ENCODE data around the gene CEP41. TPM values are rescaled to one million over a fixed set of nuclear protein-coding genes. Genes with fewer than 3 reads are reported as not detected.
A peak's percentile ranks its signal among the peaks of the same experiment; 100 is the strongest.

Gene CEP41
- total RNA-seq, 1 experiment from 2014 or later, result 13.1 TPM

- peak; percentile 40 for DNase-seq
- Histone ChIP-seq H3K9me3 (no peaks in the 10 kb centered on the region), H3K4me3 (peak overlapping the region; percentile 23), H3K36me3 (no peaks in the 10 kb centered on the region; the same call in 1 of the 2 replicates), H3K27me3 (no peaks in the 10 kb centered on the region)
Measured at GRCh38 chr7:130430841-130431666, 9.8 kb downstream of the CEP41 start.

GRCh38 chr7:130430115-130430514 is 10.7 kb downstream of the CEP41 start:
- no peaks in the 10 kb centered on the region for H3K9me3 ChIP-seq
- no peaks in the 10 kb centered on the region for H3K27me3 ChIP-seq
- no peak for DNase-seq
- H3K36me3 ChIP-seq, result no peaks in the 10 kb centered on the region; the same call in 1 of the 2 replicates
- no peak overlapping the region; the same call in 1 of the 2 replicates for H3K4me3 ChIP-seq

GRCh38 chr7:130429019-130429418 is 11.8 kb downstream of the CEP41 start:
- no peak overlapping the region for H3K4me3 ChIP-seq
- no peak for DNase-seq
- no peaks in the 10 kb centered on the region for H3K27me3 ChIP-seq
- H3K9me3 ChIP-seq, result no peaks in the 10 kb centered on the region
- H3K36me3 ChIP-seq, result no peaks in the 10 kb centered on the region; the same call in 1 of the 2 replicates

- H3K4me3 ChIP-seq, result no peak overlapping the region
- H3K9me3 ChIP-seq, result no peaks in the 10 kb centered on the region
- H3K36me3 ChIP-seq, result no peaks in the 10 kb centered on the region; the same call in 1 of the 2 replicates
- DNase-seq, result no peak
- no peaks in the 10 kb centered on the region for H3K27me3 ChIP-seq
Measured at GRCh38 chr7:130426564-130426963, 14.3 kb downstream of the CEP41 start.

GRCh38 chr7:130425796-130426195 is 15.0 kb downstream of the CEP41 start:
- no peaks in the 10 kb centered on the region for H3K9me3 ChIP-seq
- H3K27me3 ChIP-seq, result no peaks in the 10 kb centered on the region
- peaks cover 3% of the 10 kb centered on the region for H3K36me3 ChIP-seq
- DNase-seq, result no peak
- H3K4me3 ChIP-seq, result no peak overlapping the region

- no peak for DNase-seq
- Histone ChIP-seq H3K9me3 (no peaks in the 10 kb centered on the region), H3K36me3 (peaks cover 3% of the 10 kb centered on the region), H3K4me3 (no peak overlapping the region), H3K27me3 (no peaks in the 10 kb centered on the region)
Measured at GRCh38 chr7:130423501-130424037, 17.2 kb downstream of the CEP41 start.

GRCh38 chr7:130421684-130422083 is 19.1 kb downstream of the CEP41 start:
- Histone ChIP-seq H3K27me3 (no peaks in the 10 kb centered on the region), H3K4me3 (no peak overlapping the region), H3K9me3 (no peaks in the 10 kb centered on the region), H3K36me3 (peaks cover 3% of the 10 kb centered on the region)
- peak; percentile 29 for DNase-seq

- Histone ChIP-seq H3K27me3 (no peaks in the 10 kb centered on the region), H3K9me3 (no peaks in the 10 kb centered on the region), H3K4me3 (no peak overlapping the region), H3K36me3 (peaks cover 3% of the 10 kb centered on the region)
- DNase-seq, result no peak
Measured at GRCh38 chr7:130420943-130421578, 19.8 kb downstream of the CEP41 start.

- no peaks in the 10 kb centered on the region for H3K27me3 ChIP-seq
- no peak for DNase-seq
- no peaks in the 10 kb centered on the region for H3K9me3 ChIP-seq
Measured at GRCh38 chr7:130419658-130420057, 21.2 kb downstream of the CEP41 start.

GRCh38 chr7:130418306-130418705 is 22.5 kb downstream of the CEP41 start:
- Histone ChIP-seq H3K9me3 (no peaks in the 10 kb centered on the region), H3K36me3 (peaks cover 3% of the 10 kb centered on the region), H3K27me3 (no peaks in the 10 kb centered on the region), H3K4me3 (no peak overlapping the region)
- no peak for DNase-seq

More at GRCh38 chr7:130419658-130420057, 21.2 kb downstream of the CEP41 start:
- peaks cover 3% of the 10 kb centered on the region for H3K36me3 ChIP-seq
- H3K4me3 ChIP-seq, result no peak overlapping the region

GRCh38 chr7:130417213-130417612 is 23.6 kb downstream of the CEP41 start:
- H3K9me3 ChIP-seq, result no peaks in the 10 kb centered on the region
- H3K4me3 ChIP-seq, result no peak overlapping the region
- no peak for DNase-seq
- no peaks in the 10 kb centered on the region for H3K27me3 ChIP-seq
- peaks cover 3% of the 10 kb centered on the region for H3K36me3 ChIP-seq

GRCh38 chr7:130415006-130415405 is 25.8 kb downstream of the CEP41 start:
- DNase-seq, result no peak
- H3K9me3 ChIP-seq, result no peaks in the 10 kb centered on the region
- no peaks in the 10 kb centered on the region for H3K27me3 ChIP-seq
- H3K36me3 ChIP-seq, result no peaks in the 10 kb centered on the region
- no peak overlapping the region for H3K4me3 ChIP-seq

- Histone ChIP-seq H3K27me3 (no peaks in the 10 kb centered on the region), H3K9me3 (no peaks in the 10 kb centered on the region), H3K4me3 (no peak overlapping the region), H3K36me3 (no peaks in the 10 kb centered on the region)
- no peak for DNase-seq
Measured at GRCh38 chr7:130413201-130413600, 27.6 kb downstream of the CEP41 start.

- Histone ChIP-seq H3K36me3 (no peaks in the 10 kb centered on the region), H3K9me3 (no peaks in the 10 kb centered on the region), H3K27me3 (no peaks in the 10 kb centered on the region), H3K4me3 (no peak overlapping the region)
- DNase-seq, result no peak
Measured at GRCh38 chr7:130410868-130411541, 29.8 kb downstream of the CEP41 start.

- Histone ChIP-seq H3K9me3 (no peaks in the 10 kb centered on the region), H3K36me3 (no peaks in the 10 kb centered on the region), H3K4me3 (no peak overlapping the region), H3K27me3 (no peaks in the 10 kb centered on the region)
- no peak for DNase-seq
Measured at GRCh38 chr7:130409712-130410072, 31.1 kb downstream of the CEP41 start.

- DNase-seq, result no peak
- Histone ChIP-seq H3K36me3 (no peaks in the 10 kb centered on the region), H3K9me3 (no peaks in the 10 kb centered on the region), H3K27me3 (no peaks in the 10 kb centered on the region), H3K4me3 (no peak overlapping the region)
Measured at GRCh38 chr7:130409067-130409711, 31.6 kb downstream of the CEP41 start.

GRCh38 chr7:130405003-130405402 is 35.8 kb downstream of the CEP41 start:
- Histone ChIP-seq H3K27me3 (no peaks in the 10 kb centered on the region), H3K9me3 (no peaks in the 10 kb centered on the region), H3K36me3 (no peaks in the 10 kb centered on the region), H3K4me3 (no peak overlapping the region)
- no peak for DNase-seq

Measured in MG63 (cell line).